COLO668 (cell line): Measurements from ENCODE around the gene C7orf33.

Experiments used
- DNase-seq: peaks from one replicate; lab custom pipeline; 2025; ENCODE audit not compliant: unreplicated experiment; lab: John Stamatoyannopoulos, UW

The C7orf33 gene

DNA sequence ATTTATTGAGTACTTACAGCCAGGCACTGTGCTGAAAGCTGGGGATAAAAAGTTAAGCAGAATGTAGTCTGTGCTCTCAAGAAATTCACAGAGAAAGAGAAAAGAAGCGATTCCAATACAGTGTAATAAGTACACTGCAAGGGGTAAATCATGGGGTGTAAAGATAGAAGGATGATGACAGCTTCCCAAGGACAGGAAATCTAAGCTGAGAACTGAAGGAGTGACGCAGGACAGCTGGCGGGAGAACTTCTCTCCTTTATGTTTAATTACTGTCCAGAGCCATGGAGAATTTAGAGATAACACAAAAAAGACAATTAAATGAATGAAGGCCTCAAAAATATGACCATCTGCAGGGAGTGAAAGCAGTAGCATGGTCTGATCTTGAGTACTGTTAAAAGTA lies 34.8 kb downstream of the C7orf33 start:
- DNase-seq = no peak

DNA sequence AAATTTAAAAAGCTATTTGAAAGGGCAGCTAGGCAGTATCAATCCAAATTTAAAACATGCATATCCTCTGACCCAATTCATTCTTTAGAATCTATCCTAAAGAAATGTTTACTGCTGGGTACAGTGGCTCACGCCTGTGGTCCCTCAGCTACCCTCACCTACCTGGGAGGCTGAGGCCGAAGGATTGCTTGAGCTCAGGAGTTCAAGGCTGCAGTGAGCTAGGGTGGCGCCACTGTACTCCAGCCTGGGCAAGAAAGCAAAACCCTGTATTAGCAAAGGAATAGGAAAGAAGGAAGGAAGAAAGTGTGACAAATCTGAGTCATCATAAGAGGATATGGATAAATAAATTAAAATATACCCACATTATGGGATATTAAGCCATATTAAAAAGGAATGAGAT lies 36.3 kb downstream of the C7orf33 start:
- no peak for DNase-seq

DNA sequence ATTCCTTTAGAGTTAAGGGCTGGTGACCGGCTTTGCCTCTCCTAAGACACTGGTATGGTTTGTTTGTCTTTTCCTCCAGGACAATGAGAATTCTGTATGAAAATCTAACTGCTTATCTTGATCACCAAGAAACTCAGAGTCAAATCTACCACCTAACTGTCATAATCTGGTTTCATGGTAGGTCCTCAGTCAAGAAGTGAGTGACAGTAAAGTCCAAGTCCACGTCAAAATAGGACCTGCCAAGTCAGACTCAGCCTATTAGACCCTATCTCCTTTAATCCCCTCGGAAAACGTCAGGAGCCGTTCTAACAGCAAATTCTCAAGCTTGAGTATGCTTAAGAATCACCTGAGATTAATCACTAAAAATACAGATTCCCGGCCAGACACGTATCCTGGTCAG lies 37.4 kb downstream of the C7orf33 start:
- no peak for DNase-seq

DNA sequence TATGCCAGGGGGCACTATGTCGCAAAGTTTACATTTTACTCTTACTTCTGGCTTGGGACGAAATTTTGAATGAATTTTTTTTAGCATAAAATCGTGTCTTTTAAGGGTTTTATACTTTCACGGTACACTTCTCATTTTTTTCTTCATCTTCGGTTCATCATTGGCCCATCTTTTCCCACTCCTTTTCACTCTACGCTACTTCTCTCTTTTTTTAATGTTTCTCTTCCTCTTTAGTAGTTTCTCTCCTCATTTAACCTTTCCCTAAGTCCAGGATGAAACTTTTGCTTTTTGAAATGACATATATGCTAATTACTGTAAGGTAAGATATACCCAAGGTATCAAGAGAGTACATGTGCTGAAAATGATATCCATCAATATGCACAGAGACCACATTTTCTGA lies 39.5 kb downstream of the C7orf33 start:
- DNase-seq = no peak

DNA sequence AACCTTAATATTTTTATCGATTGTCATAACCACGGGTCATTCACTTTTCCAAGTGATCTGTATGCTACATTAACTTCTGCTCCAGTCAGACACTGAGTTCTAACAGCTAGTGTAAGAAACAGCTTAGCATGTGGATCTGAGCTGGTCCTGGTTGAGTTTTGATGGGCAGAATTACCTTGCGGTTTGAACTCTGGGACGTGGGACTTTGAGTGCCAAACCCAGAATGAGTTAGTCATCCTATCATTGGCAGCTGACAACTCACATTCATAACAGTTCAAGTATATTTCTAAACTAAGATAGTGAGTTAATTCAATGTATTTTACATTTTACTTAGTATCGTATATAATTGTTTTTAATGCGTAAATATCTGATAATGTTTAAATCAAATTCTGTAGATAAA lies 43.2 kb downstream of the C7orf33 start:
- no peak for DNase-seq

DNA sequence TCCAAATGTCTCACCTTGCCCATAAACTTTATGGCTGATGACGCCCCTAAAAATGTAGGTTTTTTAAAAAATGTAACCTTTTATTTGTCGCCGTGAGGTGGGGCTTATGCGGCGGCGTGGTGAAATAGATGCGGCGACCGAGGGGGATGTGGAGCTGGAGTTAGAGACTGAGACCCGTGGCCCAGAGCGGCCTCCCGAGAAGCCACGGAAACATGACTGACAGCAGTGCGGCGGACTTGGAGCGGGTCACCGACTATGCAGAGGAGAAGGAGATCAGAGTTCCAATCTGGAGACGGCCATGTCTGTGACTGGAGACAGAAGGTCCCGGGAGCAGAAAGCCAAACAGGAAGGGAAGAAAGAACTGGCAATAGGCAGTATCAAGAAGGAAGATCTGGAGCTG lies 46.5 kb downstream of the C7orf33 start:
- DNase-seq = no peak

DNA sequence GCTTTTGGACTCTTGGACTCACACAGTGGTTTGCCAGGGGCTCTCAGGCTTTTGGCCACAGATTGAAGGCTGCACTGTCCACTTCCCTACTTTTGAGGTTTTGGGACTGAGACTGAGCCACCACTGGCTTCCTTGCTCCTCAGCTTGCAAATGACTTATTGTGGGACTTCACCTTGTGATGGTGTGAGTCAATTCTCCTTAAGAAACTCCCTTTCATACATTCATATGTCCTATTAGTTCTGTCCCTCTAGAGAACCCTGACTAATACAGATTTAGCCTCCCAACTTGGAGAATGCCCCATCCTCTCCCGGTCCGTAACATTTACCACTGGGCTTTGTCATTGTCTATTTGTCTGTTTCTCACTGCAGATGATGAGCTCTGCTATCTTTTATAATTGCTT lies 55.3 kb downstream of the C7orf33 start:
- DNase-seq = no peak

DNA sequence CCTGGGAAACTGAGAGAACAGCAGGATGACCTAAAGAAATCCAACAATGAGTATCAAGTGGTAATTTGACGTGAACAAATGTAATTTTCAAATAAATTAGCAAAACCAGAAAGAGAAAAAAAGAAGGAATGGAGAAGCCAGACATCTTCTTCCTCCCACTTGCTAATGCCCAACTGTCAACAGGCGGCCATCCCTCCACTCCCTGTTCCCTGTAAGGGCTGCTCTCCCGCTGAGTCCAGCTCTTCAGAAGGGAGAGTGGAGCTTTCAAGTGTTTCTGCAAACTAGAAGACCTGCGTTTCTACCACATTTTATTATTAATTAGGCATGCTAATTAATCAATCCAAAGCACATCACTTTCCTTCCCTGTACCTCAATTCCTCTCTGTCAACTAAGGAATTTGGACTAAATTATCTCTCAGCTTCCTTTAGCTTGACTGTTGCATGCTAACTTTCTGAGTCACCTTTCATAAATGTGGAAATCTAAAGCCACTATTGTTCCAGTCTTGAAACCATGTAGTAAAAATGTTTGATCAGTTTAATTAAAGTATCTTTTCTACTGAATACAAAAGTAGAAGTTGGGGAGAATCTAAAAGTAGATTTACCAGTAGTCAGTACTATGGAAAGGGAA lies 59.8 kb downstream of the C7orf33 start:
- DNase-seq = no peak

DNA sequence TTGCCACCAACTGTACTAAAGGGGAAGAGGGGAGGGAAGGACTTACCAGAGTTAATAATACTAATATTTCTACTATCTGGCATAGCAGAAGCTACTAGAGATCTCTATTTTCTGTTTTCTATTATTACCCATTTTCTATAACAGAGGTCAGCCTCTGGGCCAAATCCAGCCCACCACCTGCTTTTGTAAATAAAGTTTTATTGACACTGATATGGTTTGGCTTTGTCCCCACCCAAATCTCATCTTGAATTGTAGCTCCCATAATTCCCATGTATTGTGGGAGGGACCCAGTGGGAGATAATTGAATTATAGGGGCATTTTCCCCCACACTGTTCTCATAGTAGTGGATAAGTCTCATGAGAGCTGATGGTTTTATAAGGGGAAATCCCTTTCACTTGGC lies 62.2 kb downstream of the C7orf33 start:
- no peak for DNase-seq

DNA sequence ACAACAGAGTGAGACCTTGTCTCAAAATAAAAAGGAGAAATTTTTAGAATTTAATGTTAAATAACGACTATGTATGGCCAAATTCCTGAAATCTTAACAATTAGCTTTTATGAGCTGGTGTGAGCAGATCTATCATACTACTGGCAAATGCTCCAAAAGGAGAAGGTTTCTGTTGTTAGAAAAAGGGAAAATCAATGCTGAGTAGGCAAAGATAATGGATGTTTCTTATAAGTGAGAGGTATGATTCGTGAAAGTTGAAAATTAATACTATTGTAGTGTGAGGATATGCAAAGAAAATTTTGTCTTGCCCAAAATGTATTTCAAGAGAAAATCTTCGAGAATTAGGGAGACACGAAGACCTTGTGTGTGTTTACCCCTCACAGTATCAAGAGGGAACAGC lies 67.4 kb downstream of the C7orf33 start:
- DNase-seq = no peak

DNA sequence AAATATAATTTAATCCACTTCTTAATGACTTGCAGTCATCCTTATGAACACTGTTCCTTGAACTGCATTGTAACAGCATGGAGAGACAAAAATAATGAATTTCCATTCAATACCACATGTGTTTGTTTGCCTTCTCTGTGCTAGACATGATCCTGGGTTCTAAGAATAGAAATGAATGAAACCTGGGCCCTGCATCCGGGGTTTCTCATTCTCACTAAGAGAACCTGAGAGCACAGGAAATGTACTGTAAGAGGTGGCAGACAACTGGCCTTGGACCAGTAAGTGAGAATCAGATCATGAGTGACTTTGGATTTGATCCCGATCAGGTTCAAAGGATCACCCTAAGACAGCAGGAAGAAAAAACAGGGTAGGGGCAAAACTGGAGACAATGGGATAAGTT lies 70.9 kb downstream of the C7orf33 start:
- no peak for DNase-seq

DNA sequence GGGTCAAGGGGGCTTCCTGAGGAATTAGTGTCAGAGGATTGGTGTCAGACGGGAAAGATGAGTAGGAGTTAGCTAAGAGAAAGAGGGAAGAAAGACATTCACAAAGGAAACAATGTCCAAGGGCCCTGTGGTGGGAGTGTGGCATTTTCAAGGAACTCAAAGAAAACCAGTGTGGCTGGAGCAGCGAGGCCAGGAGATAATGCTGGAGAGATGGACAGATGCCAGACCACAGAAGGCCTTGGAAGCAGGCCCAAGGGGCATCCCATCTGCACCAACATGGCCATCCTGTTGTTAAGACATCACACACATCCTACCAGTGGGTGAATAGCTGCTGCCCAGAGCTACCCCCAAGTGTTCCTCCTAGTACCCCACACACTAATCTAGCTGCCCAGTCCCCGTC lies 72.1 kb downstream of the C7orf33 start:
- DNase-seq = no peak

DNA sequence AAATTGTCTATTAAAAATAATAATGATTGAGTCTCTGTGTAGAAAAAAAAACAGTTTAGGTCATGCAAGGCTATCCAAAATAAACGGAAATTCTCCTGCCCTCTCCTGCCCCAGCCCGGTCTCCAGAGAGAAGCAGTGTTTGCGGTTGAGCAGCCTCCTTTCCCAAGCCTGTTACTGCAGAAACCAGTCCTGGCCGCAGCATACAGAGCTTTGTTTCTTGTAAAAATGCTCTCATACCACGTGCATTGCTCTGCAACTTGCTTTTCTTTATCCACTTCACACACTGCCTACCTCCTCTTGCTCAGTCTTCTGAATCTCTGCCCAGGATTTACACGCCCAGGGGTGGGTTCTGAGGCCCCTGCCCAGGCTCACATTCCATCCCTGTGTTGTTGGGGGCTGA lies 73.8 kb downstream of the C7orf33 start:
- DNase-seq = no peak

DNA sequence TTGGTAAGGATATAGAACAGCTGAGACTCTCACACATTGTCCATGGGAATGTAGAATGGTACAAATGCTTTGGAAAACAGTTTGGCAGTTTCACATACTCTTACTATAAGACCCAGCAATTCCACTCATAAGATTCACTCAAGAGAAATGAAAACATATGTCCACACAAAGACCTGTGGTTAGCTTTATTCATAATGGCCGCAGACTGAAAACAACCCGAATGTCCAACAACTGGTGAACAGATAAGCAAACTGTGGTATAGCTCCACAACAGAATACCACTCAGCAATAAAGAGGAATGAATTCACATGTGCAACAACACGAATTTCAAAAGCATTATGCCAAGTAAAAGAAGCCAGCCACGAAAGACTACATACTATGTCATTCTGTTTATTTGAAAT lies 74.7 kb downstream of the C7orf33 start:
- DNase-seq = no peak
